GM19372 (cell line): ENCODE measurements around the gene SLX4.
"Not testable (repeated sequence)": the region's sequence is repeated elsewhere in the genome, so short reads cannot be mapped to it uniquely, and the experiment has no call there.

Source experiments
- ATAC-seq: cut with Tn5 transposase; IDR thresholded peaks from one replicate; pipeline ENCODE4 v1.9.1; 2021; ENCODE audit warnings: mild to moderate bottlenecking, low read depth, moderate library complexity; ENCODE audit not compliant: unreplicated experiment

SLX4 gene

GRCh38 chr16:3611146-3611975, at the start of gene SLX4:
Gene SLX4 (minus strand): TSS chr16:3611606. CDS start chr16:3608964, 2,642 bp downstream.
- peak; percentile 93 for ATAC-seq

- ATAC-seq = no peak
Observed at GRCh38 chr16:3659251-3659650, 47.8 kb upstream of the SLX4 start.

- ATAC-seq = no peak
Observed at GRCh38 chr16:3656491-3657468, 45.4 kb upstream of the SLX4 start.

GRCh38 chr16:3656160-3656490, 44.7 kb upstream of the SLX4 start:
- ATAC-seq = not testable (repeated sequence)

- ATAC-seq = no peak
Observed at GRCh38 chr16:3655396-3656159, 44.2 kb upstream of the SLX4 start.

- ATAC-seq = no peak
Observed at GRCh38 chr16:3655030-3655395, 43.6 kb upstream of the SLX4 start.

- ATAC-seq = no peak
Observed at GRCh38 chr16:3654249-3654991, 43.0 kb upstream of the SLX4 start, which contains the start of gene DNASE1. Gene DNASE1 (plus strand): TSS chr16:3654691. CDS start chr16:3655374, 683 bp downstream.

- no peak for ATAC-seq
Observed at GRCh38 chr16:3652373-3653195, 41.2 kb upstream of the SLX4 start.

GRCh38 chr16:3651461-3652372, 40.3 kb upstream of the SLX4 start:
- no peak for ATAC-seq

GRCh38 chr16:3650631-3651265, 39.3 kb upstream of the SLX4 start:
- no peak for ATAC-seq

- ATAC-seq = no peak
Observed at GRCh38 chr16:3646348-3646920, 35.0 kb upstream of the SLX4 start.

GRCh38 chr16:3645504-3646347, 34.3 kb upstream of the SLX4 start:
- no peak for ATAC-seq

GRCh38 chr16:3645108-3645503, 33.7 kb upstream of the SLX4 start:
- no peak for ATAC-seq

GRCh38 chr16:3643095-3643730, 31.8 kb upstream of the SLX4 start:
- ATAC-seq = no peak

GRCh38 chr16:3642397-3643094, 31.1 kb upstream of the SLX4 start:
- ATAC-seq = no peak
